HG02588 (cell line): ENCODE data around the gene CISTR.
"Not testable (repeated sequence)": the region's sequence is repeated elsewhere in the genome, so short reads cannot be mapped to it uniquely, and the experiment has no call there.

ENCODE experiments used
- ATAC-seq: cut with Tn5 transposase; IDR thresholded peaks from one replicate; pipeline ENCODE4 v1.9.1; 2021; ENCODE audit warnings: mild to moderate bottlenecking, moderate library complexity; ENCODE audit not compliant: unreplicated experiment

Gene CISTR

DNA sequence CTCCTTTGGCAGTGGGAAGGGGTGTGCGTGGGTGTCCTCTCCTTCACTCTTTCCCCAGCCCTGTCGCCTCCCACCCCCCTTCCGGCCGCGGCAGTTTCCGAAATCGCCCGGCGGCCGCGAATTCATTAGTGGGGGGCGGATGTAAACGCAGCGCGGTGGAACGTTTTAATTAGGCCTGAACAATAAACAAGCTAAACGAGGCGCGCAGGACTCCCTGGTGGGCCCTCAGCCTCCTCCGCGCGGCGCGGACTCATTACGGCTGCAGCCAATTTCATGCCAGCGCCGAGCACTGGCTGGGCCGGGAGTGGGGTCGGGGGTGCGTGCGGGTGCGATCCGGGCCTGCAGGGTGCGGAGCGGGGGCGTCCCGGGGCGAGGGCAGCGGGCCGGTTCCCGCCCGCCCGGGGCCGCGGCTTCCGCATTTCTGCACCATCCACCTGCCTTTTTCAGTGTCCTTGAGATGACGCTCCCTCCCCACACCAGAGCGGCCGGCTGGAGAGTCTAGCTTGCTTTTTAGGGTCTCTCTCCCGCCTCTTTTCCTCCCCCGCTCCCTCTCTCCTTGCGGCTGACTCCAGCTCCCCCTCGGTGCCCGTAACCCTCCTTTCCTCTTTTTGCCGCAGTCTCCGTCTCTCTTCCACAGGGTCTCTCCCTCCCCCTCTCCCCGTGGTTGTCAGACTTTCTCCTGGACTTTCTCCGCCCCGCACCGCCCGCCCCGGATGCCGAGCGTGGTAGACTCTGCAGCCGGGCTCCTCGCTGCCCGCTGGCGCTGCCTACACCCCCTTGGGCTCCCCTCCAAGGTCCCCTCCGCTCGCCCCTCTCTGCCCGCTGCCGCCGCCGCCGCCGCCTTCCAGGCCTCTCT, at the start of gene CISTR:
Gene CISTR (minus strand): TSS at position 644 of the 856 bp plus-strand sequence.
- peak; percentile 34 for ATAC-seq

DNA sequence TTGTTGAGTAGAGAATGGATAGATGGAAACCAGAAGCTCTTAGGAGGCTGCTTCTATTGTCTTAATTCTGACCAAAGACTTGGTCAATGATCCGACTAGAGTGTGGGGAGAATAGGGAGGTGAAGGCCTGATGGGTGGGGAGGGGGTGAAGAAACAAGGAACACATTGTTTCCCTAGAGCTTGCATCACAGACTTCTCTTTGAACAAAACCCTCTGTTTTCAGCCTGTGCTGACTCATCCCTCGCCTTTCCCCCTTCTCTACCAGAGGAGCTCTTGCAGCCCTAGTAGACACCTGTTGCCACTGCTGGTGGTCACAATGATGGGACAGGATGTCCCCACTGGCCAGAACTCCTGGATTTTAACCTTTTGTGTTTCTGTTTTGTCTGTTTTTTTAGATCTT, 46.8 kb upstream of the CISTR start:
- no peak for ATAC-seq

- ATAC-seq = no peak
Measured at GRCh38 chr12:53795927-53796326, 44.1 kb upstream of the CISTR start.

DNA sequence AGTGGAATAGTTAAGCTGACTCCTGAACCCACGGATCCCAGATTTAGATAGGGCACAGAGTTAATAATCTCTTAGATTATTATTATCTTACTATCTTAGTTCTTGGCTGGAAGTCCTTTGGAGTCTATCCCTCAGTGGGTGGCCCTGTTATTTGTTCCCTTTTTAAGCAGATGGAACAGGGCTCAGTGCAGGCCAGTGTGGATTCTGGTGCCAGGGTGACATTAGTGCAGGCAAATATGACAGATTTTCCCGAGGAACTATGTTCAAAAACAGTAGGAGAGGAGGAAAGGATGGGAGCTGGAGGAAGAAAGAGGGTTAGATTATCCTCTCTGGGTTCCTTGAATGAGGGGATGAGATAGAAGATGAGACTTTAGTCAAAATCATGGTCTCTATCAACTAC, 41.4 kb upstream of the CISTR start:
- no peak for ATAC-seq

GRCh38 chr12:53791735-53792326, 40.1 kb upstream of the CISTR start:
- no peak for ATAC-seq

DNA sequence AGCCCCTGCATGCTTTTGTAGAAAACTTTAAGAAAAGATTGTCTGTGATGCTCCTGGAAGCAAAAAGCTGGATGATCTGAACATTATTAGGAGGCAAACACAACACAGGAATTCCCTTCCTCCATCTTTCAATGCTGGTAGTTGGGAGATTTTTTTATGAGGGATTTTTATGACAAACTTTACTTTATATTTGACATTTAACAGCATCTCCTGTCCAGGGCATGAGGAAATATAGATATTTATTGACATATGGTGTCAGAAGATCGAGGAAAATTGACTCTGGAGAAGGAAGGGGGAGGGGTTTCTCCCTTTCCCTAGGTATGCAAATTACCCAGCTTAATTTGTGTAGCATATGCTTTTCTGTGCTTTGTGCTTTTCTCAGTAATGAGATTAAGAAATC, 37.8 kb upstream of the CISTR start:
- no peak for ATAC-seq

GRCh38 chr12:53788892-53789291, 37.1 kb upstream of the CISTR start:
- ATAC-seq = no peak

DNA sequence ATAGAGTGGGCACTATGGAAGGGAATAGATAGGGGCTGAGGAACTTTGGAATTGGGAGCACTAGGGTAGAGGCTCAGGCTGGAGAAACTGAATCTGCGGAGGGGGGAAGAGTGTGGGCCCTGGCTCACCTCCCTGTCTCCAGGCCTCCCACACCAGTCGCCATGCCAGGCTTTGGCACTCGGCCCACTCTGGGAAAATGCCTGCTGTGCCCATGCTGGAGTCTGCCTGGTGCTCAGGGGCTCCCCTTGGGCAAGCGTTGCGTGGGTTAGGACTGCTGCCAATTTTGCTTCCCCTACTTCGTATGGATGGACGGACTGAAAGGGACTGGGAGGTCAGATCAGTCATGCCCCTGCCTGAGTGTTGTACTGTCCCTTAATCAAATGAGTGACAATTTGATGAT, 34.6 kb upstream of the CISTR start:
- ATAC-seq = no peak

DNA sequence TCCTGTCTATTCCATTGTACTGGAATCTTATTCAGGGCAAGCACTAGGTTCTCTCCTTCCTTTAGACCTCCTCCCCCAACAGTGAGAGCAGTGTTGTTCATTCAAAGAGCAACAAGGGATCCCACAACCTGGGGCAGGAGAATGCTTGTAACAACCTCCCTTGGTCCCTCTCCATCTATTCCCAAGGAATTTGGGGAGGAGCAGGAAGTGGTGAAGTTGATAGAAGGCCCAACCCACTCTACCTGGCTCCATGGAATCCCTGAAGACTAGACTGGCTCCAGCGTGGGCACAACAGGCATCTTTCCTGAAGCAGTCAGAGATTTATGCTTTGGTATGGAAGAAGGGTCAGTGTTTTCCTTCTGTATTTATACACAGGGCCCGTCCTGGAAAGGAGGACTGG, 33.4 kb upstream of the CISTR start:
- no peak for ATAC-seq

GRCh38 chr12:53782093-53782703, 30.4 kb upstream of the CISTR start:
- ATAC-seq = no peak

DNA sequence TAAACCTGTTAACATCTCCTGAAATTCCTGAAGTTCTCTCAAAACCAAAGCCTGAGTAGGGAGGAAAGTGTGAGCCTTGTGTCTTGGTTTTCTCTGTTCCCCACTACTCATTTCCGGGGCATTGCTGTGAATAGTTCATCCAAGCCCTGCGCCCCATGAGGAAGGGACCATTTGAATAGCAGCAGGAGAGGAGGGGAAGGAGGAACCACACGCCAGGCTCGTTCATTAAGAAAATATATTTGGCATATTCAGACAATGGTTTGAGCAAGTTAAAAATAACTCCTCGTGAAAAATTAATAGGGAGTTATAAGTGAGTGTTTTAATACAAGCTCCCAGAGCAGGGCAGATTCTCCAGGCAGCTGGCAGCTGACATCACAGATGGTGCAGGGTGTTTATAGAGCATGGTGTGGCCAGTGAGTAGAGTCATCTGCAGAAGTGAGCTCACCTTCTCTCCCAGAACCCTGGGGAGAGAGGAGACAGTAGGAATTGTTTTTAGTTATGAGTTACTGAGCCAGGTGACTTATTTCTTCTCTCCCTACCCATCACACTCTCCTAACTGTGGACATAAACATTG, 29.5 kb upstream of the CISTR start:
- ATAC-seq = no peak

DNA sequence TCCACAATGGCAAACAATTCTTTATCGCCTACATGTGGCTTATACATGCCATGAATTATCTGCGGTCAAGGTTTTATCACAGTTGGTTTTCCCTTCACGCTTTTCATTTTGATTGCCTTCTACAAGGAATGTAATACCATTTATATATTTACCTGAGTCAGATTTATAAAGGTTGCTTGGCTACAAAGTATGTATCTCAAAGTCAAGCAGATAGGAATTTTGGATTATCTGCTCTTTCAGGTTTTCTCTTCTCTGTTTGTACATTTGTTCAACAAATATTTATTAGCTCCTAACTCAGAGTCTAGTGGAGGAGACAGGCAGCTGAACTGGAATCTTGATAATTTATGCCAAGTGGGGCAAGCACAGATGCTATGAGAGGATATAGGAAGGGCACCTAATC, 28.5 kb upstream of the CISTR start:
- ATAC-seq = no peak

- ATAC-seq = not testable (repeated sequence)
Measured at GRCh38 chr12:53779679-53780078, 27.9 kb upstream of the CISTR start.

- ATAC-seq = no peak
Measured at GRCh38 chr12:53777936-53778644, 26.3 kb upstream of the CISTR start.

DNA sequence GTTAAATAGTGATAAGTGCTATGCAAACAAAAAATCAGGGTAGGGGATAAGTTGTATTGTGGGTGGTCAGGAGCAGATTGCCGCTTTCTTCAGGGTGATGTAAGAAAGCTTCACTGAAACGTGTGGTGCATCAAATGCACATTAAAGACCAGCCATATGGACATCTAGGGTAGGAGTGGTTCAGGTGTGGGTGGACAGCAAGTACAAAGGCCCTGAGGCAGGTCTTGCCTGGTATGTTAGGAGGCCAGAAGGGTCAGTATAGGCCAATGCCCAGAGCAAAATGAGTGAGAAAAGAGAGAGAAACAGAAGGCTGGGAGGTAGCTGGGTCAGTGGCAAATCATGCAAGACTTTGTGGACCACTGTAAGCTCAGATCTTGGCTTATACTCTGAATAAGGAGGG, 25.6 kb upstream of the CISTR start:
- ATAC-seq = no peak

DNA sequence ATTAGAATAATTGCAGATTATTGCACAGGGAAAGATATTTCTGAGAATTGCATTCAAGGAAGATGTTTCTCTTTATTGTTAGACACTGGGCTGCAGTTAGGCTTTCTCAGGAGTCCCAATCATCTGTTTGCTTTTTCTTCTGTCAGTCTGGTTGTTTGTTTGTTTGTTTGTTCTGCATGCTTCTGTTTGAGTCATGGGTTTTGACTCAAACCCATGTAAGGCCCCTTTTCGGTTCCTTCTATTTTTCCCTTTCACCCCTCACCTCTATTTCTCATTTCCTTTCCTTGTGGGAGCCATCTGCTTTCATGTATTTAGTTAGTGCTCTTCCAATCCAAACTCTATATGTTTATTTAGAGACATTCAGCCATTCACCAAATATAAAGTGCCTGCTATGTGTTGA, 25.1 kb upstream of the CISTR start:
- ATAC-seq = no peak

GRCh38 chr12:53775478-53776145, 23.8 kb upstream of the CISTR start:
- no peak for ATAC-seq

DNA sequence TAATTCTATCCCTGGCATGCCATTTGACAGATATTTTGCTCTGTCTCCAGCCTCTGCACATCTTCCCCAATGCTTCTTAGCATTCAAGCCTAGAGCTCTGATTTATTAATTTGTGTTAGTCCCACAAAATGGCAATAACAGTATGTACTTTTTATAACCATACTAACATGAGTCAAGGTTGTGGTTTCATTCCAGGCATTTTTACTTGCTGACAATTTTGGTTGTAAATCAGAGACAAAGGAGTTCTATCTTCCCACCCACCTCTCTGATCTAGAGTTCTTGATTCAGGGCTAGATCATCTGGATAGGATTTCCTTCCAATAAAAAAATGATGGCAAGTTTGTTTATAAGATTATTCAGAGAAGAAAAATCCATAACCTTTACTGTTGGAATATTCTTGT, 18.5 kb upstream of the CISTR start:
- no peak for ATAC-seq

DNA sequence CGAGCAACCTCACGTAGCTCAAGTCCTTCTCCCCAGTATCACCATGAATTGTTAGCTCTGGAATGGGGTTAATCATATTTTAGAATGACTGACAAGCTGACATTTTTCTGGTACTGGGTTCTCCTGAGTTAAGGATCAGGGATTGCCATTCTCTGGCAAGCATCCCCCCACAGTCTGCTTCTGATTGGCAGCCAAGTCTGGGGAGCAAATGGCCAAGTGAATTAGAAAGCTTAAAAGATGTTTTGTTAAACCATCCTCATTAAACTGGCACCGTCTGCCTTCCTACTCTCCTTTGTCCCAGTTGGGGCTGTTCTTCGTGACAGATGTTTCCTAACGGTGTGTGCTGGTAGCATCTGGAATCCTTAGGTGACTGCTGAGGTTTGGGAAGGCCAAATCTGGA, 17.2 kb upstream of the CISTR start:
- no peak for ATAC-seq

DNA sequence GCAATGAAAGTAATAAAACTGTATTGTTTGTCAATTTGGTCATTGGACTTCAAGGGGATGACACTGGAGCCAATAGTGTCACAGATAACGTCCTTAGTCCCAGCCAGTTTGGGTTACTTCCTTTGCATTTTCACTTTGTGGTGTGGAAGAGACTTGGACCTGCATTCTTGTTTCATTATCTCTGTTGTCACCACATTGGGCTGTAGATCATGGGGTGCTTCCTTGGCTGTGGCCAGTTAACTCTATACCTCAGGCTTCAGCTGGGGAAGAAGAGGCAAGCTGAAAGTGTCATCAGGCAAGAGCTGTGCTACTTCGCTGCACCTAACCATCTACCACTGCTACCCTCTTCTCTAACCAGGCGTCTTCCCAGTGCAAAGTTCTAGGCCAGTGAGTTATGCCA, 15.1 kb upstream of the CISTR start:
- ATAC-seq = no peak

GRCh38 chr12:53765891-53766290, 14.1 kb upstream of the CISTR start:
- no peak for ATAC-seq
